ENCODE measurements around the gene SOX5. TPM values are rescaled to one million over a fixed set of nuclear protein-coding genes. Genes with fewer than 3 reads are reported as not detected.

Gene SOX5
- polyA plus RNA-seq, 1 of the 3 experiments (the other 2 are of a cell fraction) = 0.21 TPM

- H3K9me3 ChIP-seq = no peaks in the 10 kb centered on the region
- no peak overlapping the region for H3K27ac ChIP-seq (ENCODE audit: low read depth in 2 of 2, low read length in 1 of 2)
- H4K20me1 ChIP-seq (ENCODE audit: insufficient read depth) = no peaks in the 10 kb centered on the region
- DNase-seq = no peak
- CTCF ChIA-PET = no interaction called here
- no peaks in the 10 kb centered on the region for H3K9me2 ChIP-seq
- no peaks in the 10 kb centered on the region for H3K4me1 ChIP-seq (ENCODE audit: control insufficient read depth in 1 of 2, insufficient read depth in 2 of 2, low read depth in 1 of 2, low read length in 1 of 2)
- no peak for TF ChIP-seq CTCF (IDR thresholded peaks at IDR 0.05)
- TF ChIP-seq JUND (IDR thresholded peaks at IDR 0.05) = no peak
- no peak for TF ChIP-seq CHD2 (IDR thresholded peaks at IDR 0.05; ENCODE audit: low read length, partially characterized antibody)
- TF ChIP-seq MXI1 (IDR thresholded peaks at IDR 0.05; ENCODE audit: low read depth, low read length) = no peak
- TF ChIP-seq FOSL2 (IDR thresholded peaks at IDR 0.05; ENCODE audit: borderline replicate concordance, low read depth) = no peak
- no peak for TF ChIP-seq IRF3 (IDR thresholded peaks at IDR 0.05; ENCODE audit: low read depth, low read length)
- no peak for TF ChIP-seq MAX (IDR thresholded peaks at IDR 0.05; ENCODE audit: low read depth)
- TF ChIP-seq TCF12 (IDR thresholded peaks at IDR 0.05) = no peak
- no peak for TF ChIP-seq FOXJ3 (CRISPR knock-in tag; IDR thresholded peaks at IDR 0.05)
- TF ChIP-seq YY1 (IDR thresholded peaks at IDR 0.05; ENCODE audit: low read depth) = no peak
- no peak for TF ChIP-seq TAF1 (IDR thresholded peaks at IDR 0.05; ENCODE audit: borderline replicate concordance, low read depth, low read length)
- no peak for TF ChIP-seq EP300 (IDR thresholded peaks at IDR 0.05; ENCODE audit: borderline replicate concordance in 1 of 2, low read depth in 1 of 2, low read length in 1 of 2)
- TF ChIP-seq USF1 (IDR thresholded peaks at IDR 0.05; ENCODE audit: borderline replicate concordance, low read depth) = no peak
- no peak for TF ChIP-seq NFIC (IDR thresholded peaks at IDR 0.05; ENCODE audit: borderline replicate concordance)
- TF ChIP-seq ZBTB33 (IDR thresholded peaks at IDR 0.05; ENCODE audit: borderline replicate concordance, low read depth) = no peak
- TF ChIP-seq GATA2 (CRISPR knock-in tag; IDR thresholded peaks at IDR 0.05) = no peak
- no peak for TF ChIP-seq POLR2AphosphoS5 (IDR thresholded peaks at IDR 0.05; ENCODE audit: low read depth, low read length)
- TF ChIP-seq RAD21 (IDR thresholded peaks at IDR 0.05; ENCODE audit: low read length) = no peak
- TF ChIP-seq RCOR1 (IDR thresholded peaks at IDR 0.05; ENCODE audit: low read length) = no peak
- TF ChIP-seq USF2 (IDR thresholded peaks at IDR 0.05; ENCODE audit: borderline replicate concordance, low read depth, low read length) = no peak
- H3K79me2 ChIP-seq (ENCODE audit: insufficient read depth) = no peaks in the 10 kb centered on the region
- POLR2A ChIA-PET = no interaction called here
- no peaks in the 10 kb centered on the region for H3F3A ChIP-seq (replicated peaks; ENCODE audit: insufficient read depth)
- no peak overlapping the region for H3K9ac ChIP-seq
- no peaks in the 10 kb centered on the region for H3K27me3 ChIP-seq (ENCODE audit: insufficient read depth)
- H2AFZ ChIP-seq (ENCODE audit: low read depth) = no peak overlapping the region
- no peak overlapping the region for H3K4me2 ChIP-seq
- 60% methylated on average over 3 of the region's 3 CpGs for WGBS (ENCODE audit: low lambda C conversion rate)
- no peak overlapping the region for H3K4me3 ChIP-seq (ENCODE audit: low read depth in 2 of 2, low read length in 1 of 2)
- H3K36me3 ChIP-seq (replicated peaks in 1 of 2; ENCODE audit: control insufficient read depth in 1 of 2, insufficient read depth in 2 of 2, low read length in 1 of 2) = no peaks in the 10 kb centered on the region
Observed at GRCh38 chr12:23742574-23742973, 206.9 kb downstream of the SOX5 start.

Data from SK-N-SH (cell line).